HEK293T (cell line): ENCODE data around the gene PPAT.

Experiments used
- CTCF ChIA-PET: fragments of 350-600 bp; formaldehyde crosslinking; extraction: SDS; loops from one replicate; lab custom pipeline; 2021; ENCODE audit warnings: antibody characterized with exemption, inconsistent platforms; lab: Yijun Ruan, JAX
- POLR2A ChIA-PET: fragments of 350-600 bp; formaldehyde crosslinking; extraction: SDS; loops from one replicate; lab custom pipeline; 2020; ENCODE audit warnings: antibody characterized with exemption, inconsistent platforms; lab: Yijun Ruan, JAX
- DNase-seq: peaks from one replicate; pipeline ENCODE4 v3.0.0; 2012; ENCODE audit warnings: mixed read lengths; ENCODE audit errors: extremely low spot score
- ARNT ChIP-seq: fragments of 450-650 bp; IDR thresholded peaks from 2 replicates; pipeline ENCODE4 v1.6.1; 2017; ENCODE audit warnings: mild to moderate bottlenecking
- BHLHE40 ChIP-seq: fragments of 450-650 bp; IDR thresholded peaks from 2 replicates; pipeline ENCODE4 v1.6.1; 2016; ENCODE audit warnings: mild to moderate bottlenecking, moderate library complexity, borderline replicate concordance
- CTBP1 ChIP-seq: fragments of 450-650 bp; IDR thresholded peaks from 2 replicates; pipeline ENCODE4 v1.6.1; 2016; ENCODE audit warnings: borderline replicate concordance
- ELF4 ChIP-seq: fragments of 450-650 bp; IDR thresholded peaks from 2 replicates; pipeline ENCODE4 v1.6.1; 2017; ENCODE audit warnings: antibody characterized with exemption
- FOXA1 ChIP-seq: fragments of 450-650 bp; IDR thresholded peaks from 2 replicates; pipeline ENCODE4 v1.6.1; 2016; ENCODE audit warnings: mild to moderate bottlenecking
- FOXK2 ChIP-seq: fragments of 450-650 bp; IDR thresholded peaks from 2 replicates; pipeline ENCODE4 v1.6.1; 2016; ENCODE audit warnings: mild to moderate bottlenecking
- FOXM1 ChIP-seq: fragments of 450-650 bp; IDR thresholded peaks from 2 replicates; pipeline ENCODE4 v1.6.1; 2017; ENCODE audit warnings: mild to moderate bottlenecking, borderline replicate concordance
- HDGF ChIP-seq: fragments of 450-650 bp; IDR thresholded peaks from 2 replicates; pipeline ENCODE4 v1.6.1; 2017; ENCODE audit warnings: antibody characterized with exemption, borderline replicate concordance
- L3MBTL2 ChIP-seq: fragments of 450-650 bp; conservative IDR thresholded peaks from 2 replicates; pipeline ENCODE4 v1.6.1; 2016; ENCODE audit warnings: mild to moderate bottlenecking
- LEF1 ChIP-seq: fragments of 450-650 bp; IDR thresholded peaks from 2 replicates; pipeline ENCODE4 v1.6.1; 2017; ENCODE audit warnings: mild to moderate bottlenecking, borderline replicate concordance
- NFRKB ChIP-seq: fragments of 450-650 bp; IDR thresholded peaks from 2 replicates; pipeline ENCODE4 v1.6.1; 2016; ENCODE audit warnings: mild to moderate bottlenecking, moderate library complexity
- SP1 ChIP-seq: fragments of 450-650 bp; IDR thresholded peaks from 2 replicates; pipeline ENCODE4 v1.6.1; 2017
- SUZ12 ChIP-seq: fragments of 450-650 bp; IDR thresholded peaks from 2 replicates; pipeline ENCODE4 v1.6.1; 2016; ENCODE audit warnings: mild to moderate bottlenecking
- TARDBP ChIP-seq: fragments of 450-650 bp; IDR thresholded peaks from 2 replicates; pipeline ENCODE4 v1.6.1; 2016
- ZNF384 ChIP-seq: fragments of 450-650 bp; IDR thresholded peaks from 2 replicates; pipeline ENCODE4 v1.6.1; 2016
- TF ChIP-seq, protein P1 (sequence below): fragments of 450-650 bp; IDR thresholded peaks from 2 replicates; pipeline ENCODE4 v1.6.1; 2016

PPAT gene

GRCh38 chr4:56440983-56441382 lies 5.6 kb upstream of the PPAT start:
- POLR2A ChIA-PET = interaction anchor here (1.1 kb wide), 1 partner anchor 26 kb away, joined by 3 read pairs; no protein-coding TSS in a partner anchor

GRCh38 chr4:56438766-56439165 lies 3.4 kb upstream of the PPAT start:
- ChIA-PET POLR2A (interaction anchor here (0.7 to 7.4 kb wide), 3 partner anchors 14 to 50 kb away, joined by 3 to 113 read pairs (median 48); partner anchors contain the start of gene AASDH), CTCF (no interaction called here)

More at GRCh38 chr4:56440983-56441382, 5.6 kb upstream of the PPAT start:
- no peak for DNase-seq
- CTCF ChIA-PET = no interaction called here
- TF ChIP-seq HDGF (no peak), SUZ12 (no peak), LEF1 (no peak), ARNT (no peak), ELF4 (no peak), FOXA1 (no peak), BHLHE40 (no peak), ZNF384 (no peak), L3MBTL2 (no peak), NFRKB (no peak), FOXM1 (no peak)

GRCh38 chr4:56434599-56435139 lies 746 bp downstream of the PPAT start:
- ChIA-PET POLR2A (interaction anchor here (1.7 to 7.4 kb wide), 9 partner anchors 9 to 543 kb away, joined by 4 to 113 read pairs (median 9); partner anchors contain the start of genes AASDH and NOA1), CTCF (interaction anchor here (0.6 to 1.5 kb wide), 2 partner anchors 10 to 11 kb away, joined by 4 to 14 read pairs; no protein-coding TSS in a partner anchor)
- TF ChIP-seq NFRKB (no peak), FOXA1 (no peak), HDGF (no peak), TARDBP (no peak), LEF1 (no peak), BHLHE40 (no peak), ELF4 (no peak), FOXK2 (no peak), ARNT (no peak), ZNF384 (no peak), SP1 (no peak), L3MBTL2 (no peak), CTBP1 (no peak)
- TF ChIP-seq, protein P1, sequence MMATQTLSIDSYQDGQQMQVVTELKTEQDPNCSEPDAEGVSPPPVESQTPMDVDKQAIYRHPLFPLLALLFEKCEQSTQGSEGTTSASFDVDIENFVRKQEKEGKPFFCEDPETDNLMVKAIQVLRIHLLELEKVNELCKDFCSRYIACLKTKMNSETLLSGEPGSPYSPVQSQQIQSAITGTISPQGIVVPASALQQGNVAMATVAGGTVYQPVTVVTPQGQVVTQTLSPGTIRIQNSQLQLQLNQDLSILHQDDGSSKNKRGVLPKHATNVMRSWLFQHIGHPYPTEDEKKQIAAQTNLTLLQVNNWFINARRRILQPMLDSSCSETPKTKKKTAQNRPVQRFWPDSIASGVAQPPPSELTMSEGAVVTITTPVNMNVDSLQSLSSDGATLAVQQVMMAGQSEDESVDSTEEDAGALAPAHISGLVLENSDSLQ = no peak
- DNase-seq = peak; percentile 30

More at GRCh38 chr4:56438766-56439165, 3.4 kb upstream of the PPAT start:
- no peak for TF ChIP-seq ARNT
- no peak for TF ChIP-seq ZNF384
- no peak for TF ChIP-seq FOXA1
- TF ChIP-seq SP1 = no peak
- no peak for TF ChIP-seq TARDBP
- TF ChIP-seq ELF4 = no peak
- no peak for TF ChIP-seq LEF1
- no peak for TF ChIP-seq FOXM1
- no peak for TF ChIP-seq L3MBTL2
- no peak for TF ChIP-seq BHLHE40
- no peak for TF ChIP-seq SUZ12
- no peak for TF ChIP-seq HDGF
- TF ChIP-seq FOXK2 = no peak
- no peak for TF ChIP-seq NFRKB
- TF ChIP-seq CTBP1 = no peak
- TF ChIP-seq, protein P1 = no peak
- DNase-seq = no peak

- ChIA-PET POLR2A (interaction anchor here (7.4 kb wide), 1 partner anchor 45 kb away, joined by 113 read pairs; the partner anchor contains the start of gene AASDH), CTCF (interaction anchor here (0.6 to 0.7 kb wide), 3 partner anchors 11 to 543 kb away, joined by 3 to 4 read pairs (median 4); no protein-coding TSS in a partner anchor)
- DNase-seq = no peak
- TF ChIP-seq FOXA1 (no peak), ZNF384 (0 out of 2 replicates have a peak, but pooled peaks have one; percentile 61), HDGF (no peak)
Observed at GRCh38 chr4:56433280-56433679, 2.1 kb downstream of the PPAT start.

DNA sequence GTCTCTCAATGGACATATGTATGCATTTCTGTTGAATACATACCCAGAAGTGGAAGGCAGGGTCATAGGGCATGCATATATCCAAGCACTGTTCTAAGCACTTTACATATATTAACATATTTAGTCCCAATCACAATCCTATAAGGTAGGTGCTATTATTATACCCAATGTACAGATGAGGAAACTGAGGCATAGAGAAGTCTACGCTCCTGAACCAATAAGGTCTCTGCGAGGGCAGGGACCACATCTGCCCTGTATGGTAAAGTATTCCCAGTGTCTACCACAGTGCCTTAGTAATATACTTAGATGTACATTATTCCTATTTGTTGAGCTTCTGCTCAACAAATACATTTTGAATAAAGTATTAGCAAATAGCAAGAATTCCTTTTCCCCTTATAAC lies 5.2 kb downstream of the PPAT start:
- POLR2A ChIA-PET = no interaction called here
- no peak for DNase-seq
- TF ChIP-seq HDGF (no peak), FOXA1 (no peak), ELF4 (no peak), CTBP1 (no peak), FOXM1 (no peak), L3MBTL2 (no peak), ZNF384 (no peak), BHLHE40 (no peak), LEF1 (no peak), SUZ12 (no peak), ARNT (no peak), SP1 (no peak), TARDBP (no peak), FOXK2 (no peak), NFRKB (no peak)
- TF ChIP-seq, protein P1 = no peak
- CTCF ChIA-PET = interaction anchor here (0.6 kb wide), 1 partner anchor 406 kb away, joined by 3 read pairs; no protein-coding TSS in a partner anchor

- ChIA-PET CTCF (no interaction called here), POLR2A (no interaction called here)
- no peak for DNase-seq
- no peak for TF ChIP-seq SP1
- TF ChIP-seq L3MBTL2 = no peak
- no peak for TF ChIP-seq HDGF
- TF ChIP-seq ARNT = no peak
- no peak for TF ChIP-seq ELF4
- TF ChIP-seq FOXK2 = no peak
- TF ChIP-seq, protein P1 = no peak
- no peak for TF ChIP-seq ZNF384
- no peak for TF ChIP-seq FOXA1
- TF ChIP-seq SUZ12 = no peak
- no peak for TF ChIP-seq BHLHE40
- TF ChIP-seq NFRKB = no peak
- TF ChIP-seq TARDBP = no peak
- no peak for TF ChIP-seq FOXM1
- TF ChIP-seq LEF1 = no peak
- TF ChIP-seq CTBP1 = no peak
Observed at GRCh38 chr4:56427179-56427578, 8.2 kb downstream of the PPAT start.
